ENCODE data around the gene SDCCAG8.

SDCCAG8 gene

DNA sequence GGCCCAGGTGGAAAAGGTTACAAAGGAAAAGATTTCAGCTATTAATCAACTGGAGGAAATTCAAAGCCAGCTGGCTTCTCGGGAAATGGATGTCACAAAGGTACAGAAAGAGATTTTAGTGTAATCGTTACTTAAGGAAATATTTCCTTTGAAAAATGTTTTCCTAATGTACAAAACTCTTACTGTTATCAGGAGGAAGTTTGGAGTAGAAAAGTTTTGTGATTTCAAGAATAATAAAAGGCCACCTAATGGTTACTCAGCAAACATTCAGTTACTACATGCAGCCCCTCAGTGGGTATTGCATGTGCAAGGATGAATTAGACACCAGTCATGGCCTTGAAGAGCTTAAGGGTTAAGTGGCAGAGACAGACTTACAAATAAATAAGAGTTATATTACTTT is 85.2 kb downstream of the SDCCAG8 start:
- DNase-seq, result no peak

DNA sequence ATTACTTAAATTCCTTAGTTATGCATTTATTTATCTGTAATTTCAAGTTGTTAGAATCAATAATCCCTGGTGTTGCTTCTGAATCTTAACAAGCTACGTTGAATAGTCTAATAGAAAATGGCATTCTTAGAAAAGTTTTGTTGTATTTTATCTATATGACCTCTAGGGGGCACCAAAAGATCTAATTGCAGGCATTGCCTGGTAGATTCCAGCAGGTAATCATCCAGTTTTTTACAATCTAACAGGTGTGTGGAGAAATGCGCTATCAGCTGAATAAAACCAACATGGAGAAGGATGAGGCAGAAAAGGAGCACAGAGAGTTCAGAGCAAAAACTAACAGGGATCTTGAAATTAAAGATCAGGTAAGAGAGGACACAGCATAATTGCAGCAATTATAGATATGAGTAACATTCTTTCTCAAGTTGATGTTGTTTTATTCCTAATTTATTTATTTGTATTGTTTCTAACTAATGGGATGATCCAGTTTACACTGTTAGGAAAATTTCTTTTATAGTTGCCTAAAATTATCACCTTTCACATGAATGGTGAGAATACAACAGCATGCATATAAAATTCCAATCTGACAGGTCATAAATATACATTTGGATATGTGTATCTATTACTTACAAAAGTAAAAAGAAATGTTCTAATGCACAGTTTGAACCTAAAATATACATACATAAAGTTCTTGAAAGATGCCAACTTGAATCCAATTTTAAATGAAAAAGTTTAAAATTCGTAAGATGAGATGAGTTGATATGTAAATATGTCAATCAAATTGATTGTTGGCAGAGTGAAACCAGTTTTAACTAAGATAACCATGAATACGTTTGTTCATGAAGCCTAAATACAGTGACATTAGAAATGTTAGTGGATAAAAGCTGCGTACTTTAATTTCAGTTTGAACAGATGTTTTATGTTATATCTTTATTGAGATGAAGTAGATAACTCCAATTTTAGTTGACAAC is 88.4 kb downstream of the SDCCAG8 start:
- DNase-seq, result peak; percentile 79

- no peak for DNase-seq
Measured at GRCh38 chr1:243345205-243345604, 89.4 kb downstream of the SDCCAG8 start.

DNA sequence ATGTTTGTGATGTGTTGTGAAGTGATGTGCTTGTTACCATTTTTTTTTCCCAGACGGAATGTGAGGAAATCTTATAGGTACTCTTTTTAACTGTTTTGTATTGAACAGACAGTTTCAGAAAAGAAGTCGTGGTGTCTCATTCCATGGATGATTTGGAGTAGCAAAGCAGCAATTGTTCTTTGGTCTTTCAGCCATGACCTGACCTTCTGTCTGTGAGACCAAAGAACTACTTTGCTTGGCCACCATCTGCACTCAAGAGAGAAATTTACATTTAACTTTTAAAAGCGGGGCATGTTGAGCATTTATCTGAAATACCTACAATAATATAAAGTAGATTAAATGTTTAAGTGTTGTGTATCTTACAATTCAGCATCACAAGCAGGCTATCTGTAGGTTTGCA is 90.2 kb downstream of the SDCCAG8 start:
- DNase-seq, result no peak

GRCh38 chr1:243346468-243346867 is 90.6 kb downstream of the SDCCAG8 start:
- no peak for DNase-seq

DNA sequence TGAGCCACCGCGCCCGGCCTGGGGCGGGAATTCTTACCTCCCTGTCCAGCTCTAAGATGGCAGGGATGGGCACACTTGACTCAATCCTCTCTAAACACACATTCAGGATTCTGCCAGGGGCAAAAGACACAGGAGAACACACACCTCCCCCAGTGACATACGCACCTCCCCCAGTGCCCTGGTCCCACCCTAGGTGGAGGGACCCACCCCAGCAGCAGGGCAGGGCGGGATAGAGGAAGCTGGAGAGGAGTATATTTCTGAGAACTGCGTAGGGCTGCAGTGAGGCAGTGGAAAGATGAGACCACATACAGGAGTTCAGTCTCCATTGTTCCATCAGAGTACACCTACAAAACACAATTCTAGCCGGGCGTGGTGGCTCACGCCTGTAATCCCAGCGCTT is 92.5 kb downstream of the SDCCAG8 start:
- DNase-seq, result no peak

DNA sequence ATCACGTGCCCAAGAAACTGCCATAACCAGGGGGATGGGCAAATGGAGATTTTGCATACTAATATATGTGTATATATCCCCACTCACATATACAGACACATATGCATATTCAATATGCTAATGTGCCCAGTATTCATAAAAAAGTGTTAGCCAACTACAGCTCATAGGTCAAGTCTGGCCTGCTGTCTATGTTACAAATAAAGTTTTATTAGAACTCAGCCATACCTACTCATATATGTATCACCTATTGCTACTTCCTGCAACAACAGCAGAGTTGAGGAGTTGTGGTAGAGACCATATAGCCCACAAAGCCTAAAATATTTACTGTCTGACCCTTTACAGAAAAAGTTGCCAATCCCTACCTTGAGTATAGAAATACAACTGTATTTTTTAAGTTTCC is 93.3 kb downstream of the SDCCAG8 start:
- DNase-seq, result no peak

DNA sequence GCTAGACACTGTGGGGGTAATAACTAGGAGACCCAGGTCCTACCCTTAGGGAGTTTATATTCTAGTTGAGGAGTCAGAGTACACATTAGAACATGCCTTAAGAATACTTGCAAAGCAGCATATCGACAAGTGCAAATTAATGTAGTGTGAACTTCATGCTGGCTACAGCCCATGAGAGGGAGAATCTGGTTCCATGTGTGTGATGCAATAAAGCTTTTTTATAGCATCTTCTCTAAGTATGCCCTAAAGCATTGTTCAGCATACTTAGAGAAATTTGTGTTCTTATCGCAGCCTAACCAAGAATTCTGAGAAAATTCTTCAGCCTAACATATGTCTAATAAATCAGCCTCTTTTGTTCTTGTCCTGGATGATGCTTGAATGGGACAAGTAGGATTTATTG is 95.5 kb downstream of the SDCCAG8 start:
- DNase-seq, result no peak

- no peak for DNase-seq
Measured at GRCh38 chr1:243354511-243355153, 98.8 kb downstream of the SDCCAG8 start.

DNA sequence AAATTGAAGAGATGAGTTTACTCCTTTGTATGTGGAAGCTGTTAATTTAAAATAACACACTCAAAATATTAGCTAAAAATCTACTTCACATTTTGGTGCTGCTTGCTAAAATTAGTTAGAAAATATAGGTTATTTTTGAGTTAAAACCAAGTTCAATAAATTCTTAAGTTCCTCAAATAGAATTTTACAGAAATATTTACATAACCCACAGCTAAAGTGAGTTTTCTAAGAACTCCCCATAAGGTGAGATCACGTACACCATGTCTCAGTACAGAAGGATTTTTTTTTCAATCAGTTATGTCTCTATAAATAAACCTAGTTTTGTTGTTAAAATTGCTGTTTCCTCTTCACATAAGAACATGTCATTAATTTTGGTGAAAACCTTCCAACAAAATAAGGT is 108.0 kb downstream of the SDCCAG8 start:
- DNase-seq, result no peak

GRCh38 chr1:243364330-243364729 is 108.5 kb downstream of the SDCCAG8 start:
- DNase-seq, result no peak

GRCh38 chr1:243364866-243365265 is 109.0 kb downstream of the SDCCAG8 start:
- DNase-seq, result no peak

DNA sequence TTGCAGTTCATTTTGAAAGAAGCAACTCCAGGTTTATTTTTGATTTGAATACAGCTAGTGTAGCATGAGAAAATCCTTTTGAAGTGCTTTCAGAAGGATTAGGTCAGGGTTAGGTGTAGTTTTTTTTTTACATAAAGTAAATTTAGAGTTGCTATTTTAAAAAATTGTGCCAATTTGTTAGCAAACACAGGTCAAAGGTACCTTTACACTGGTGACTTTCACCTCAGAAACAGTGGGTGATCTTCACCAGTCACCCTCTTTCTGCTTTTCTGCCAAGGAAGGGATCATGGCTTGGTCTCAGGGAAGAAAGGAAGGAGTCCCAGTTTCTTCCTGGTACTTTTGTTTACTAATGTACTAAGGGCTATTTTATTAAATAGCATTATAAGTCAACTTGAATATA is 111.5 kb downstream of the SDCCAG8 start:
- DNase-seq, result no peak

DNA sequence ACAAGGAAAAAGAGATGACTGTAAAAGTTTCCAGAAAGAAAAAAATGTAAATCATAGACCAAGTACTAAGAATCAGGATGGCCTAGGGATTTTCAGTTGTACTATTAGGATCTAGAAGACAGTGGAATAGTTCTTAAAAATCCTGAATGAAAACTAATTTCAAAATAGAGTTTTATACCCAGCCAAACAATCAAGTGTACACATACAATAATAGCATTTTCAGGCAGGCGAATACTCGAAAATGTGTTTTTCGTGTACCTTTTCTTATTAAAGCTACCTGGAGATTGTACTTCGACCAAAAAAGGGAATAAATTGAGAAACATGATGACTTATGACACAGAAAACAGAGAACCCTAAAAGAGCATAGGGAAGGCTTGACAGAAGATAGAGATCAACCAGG is 118.6 kb downstream of the SDCCAG8 start:
- no peak for DNase-seq

GRCh38 chr1:243375596-243375995 is 119.8 kb downstream of the SDCCAG8 start:
- DNase-seq, result no peak

DNA sequence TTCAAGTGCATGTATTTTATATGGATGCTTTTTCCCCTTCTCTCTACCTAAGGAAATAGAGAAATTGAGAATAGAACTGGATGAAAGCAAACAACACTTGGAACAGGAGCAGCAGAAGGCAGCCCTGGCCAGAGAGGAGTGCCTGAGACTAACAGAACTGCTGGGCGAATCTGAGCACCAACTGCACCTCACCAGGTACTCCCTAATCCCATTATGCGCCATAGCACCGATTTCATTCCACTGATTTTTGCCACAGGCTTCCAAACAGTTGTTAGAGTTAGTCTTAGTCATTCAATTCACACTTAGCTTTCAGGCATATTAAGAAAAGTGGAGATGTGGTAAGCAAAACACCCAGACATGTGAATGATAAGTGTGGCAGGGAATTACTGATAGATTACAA is 122.8 kb downstream of the SDCCAG8 start:
- DNase-seq, result no peak

DNA sequence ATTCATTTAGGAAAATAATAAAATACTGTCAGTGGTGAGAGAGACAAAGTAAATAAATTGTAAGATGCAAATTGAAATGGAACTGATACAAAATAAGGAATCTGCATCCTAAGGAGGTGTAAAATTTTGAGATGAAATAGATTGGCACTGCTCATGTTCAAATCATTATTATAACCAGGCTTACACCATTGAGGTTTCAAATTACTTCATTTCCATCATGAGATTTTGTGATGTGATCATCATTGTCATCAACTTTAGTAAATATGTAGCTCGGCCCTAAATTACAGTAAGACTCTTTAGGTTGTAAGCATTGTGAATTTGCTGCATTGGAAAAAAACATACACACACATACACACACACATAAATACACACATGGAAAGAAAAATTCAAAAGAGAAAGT is 123.4 kb downstream of the SDCCAG8 start:
- DNase-seq, result no peak

DNA sequence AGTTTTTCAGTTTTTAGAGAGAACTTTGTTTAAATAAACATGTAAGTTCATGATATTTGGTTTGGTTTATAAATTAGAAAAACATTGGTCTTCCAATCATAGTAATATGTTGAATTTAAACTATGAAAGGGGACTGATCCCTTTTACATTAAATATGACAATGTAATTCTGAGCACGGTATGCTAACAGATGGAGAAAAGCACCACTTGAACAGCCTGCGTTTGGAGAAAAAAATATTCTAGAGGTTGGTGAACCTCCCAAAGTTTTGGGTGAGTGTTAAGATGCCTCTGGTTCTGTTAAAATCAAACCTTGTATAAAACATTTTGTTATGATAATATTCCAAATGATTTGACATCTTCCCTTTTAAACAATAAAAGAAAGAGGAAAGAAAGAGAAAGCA is 123.9 kb downstream of the SDCCAG8 start:
- DNase-seq, result no peak

- DNase-seq, result no peak
Measured at GRCh38 chr1:243388276-243388675, 132.4 kb downstream of the SDCCAG8 start.

DNA sequence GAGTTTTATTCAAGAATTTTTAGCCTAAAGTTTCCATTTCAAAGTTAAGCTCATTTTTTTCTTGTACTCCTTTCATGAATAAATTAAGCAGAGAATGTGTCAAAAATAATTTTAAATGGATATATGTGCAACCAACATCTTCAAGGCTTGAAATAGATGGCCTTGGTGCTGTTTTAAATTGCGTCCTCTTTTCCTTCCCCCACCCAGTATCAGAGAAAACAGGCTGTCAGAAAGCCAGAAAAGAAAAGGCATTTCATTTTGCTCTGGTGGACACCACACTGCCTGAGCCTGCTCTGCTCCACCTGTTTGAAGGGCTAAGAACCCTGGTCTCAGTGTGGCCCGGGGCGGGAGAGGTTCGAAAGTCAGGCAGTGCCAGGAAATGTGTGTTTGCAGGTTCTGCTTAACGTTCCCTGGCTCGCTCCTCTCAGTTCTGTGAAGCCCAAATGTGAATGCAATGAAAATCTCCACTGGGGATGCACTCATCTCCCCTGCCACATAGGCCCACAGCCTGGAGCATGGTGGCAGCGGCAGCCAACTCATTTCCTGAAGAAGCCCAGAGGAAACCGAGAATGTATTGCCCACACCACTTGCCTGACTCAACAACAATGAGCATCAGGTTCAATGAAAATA is 134.4 kb downstream of the SDCCAG8 start:
- no peak for DNase-seq

GRCh38 chr1:243391355-243391754 is 135.5 kb downstream of the SDCCAG8 start:
- DNase-seq, result no peak

- DNase-seq, result no peak
Measured at GRCh38 chr1:243393096-243393495, 137.3 kb downstream of the SDCCAG8 start.

DNA sequence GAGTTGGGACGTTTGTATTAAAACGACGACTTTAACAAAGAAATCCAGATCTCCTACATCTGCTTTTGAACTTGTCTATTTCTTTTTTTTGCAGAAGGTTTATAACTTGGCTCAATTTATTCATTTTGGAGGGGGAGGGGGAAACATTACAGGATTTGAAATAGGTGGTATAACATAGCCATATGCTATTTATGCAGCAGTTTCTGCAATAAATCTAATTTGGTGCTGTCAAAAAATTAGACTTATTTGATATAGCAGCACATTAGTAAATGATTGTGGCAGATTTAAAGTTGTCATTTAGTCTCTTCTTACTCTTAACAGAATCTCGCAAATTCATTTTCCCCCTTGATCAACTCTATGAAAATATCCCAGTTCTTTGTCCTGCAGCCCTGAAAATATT is 138.2 kb downstream of the SDCCAG8 start:
- no peak for DNase-seq
